HEK293 (cell line): Measurements from ENCODE around the gene EEFSEC.

Source experiments
- CTCF ChIA-PET: fragments of 350-600 bp; formaldehyde crosslinking; extraction: SDS; loops from one replicate; lab custom pipeline; 2021; ENCODE audit warnings: antibody characterized with exemption; lab: Yijun Ruan, JAX
- POLR2A ChIA-PET: fragments of 300-600 bp; formaldehyde crosslinking; extraction: SDS; loops from one replicate; lab custom pipeline; 2020; ENCODE audit warnings: antibody characterized with exemption, inconsistent platforms; lab: Yijun Ruan, JAX
- H3K27ac ChIP-seq: fragments of 200-500 bp; sonication (Bioruptor generic); 2 replicates; pipeline ENCODE4 v1.5.1; 2014; ENCODE audit warnings: low read depth, low read length, control low read depth, inconsistent platforms; ENCODE audit errors: extremely low read depth
- H3K36me3 ChIP-seq, 2 experiments: fragments of 200-500 bp in 1 of 2; sonication (Bioruptor generic) in 1 of 2; 1 replicate in 1 of 2; 2 replicates in 1 of 2; pipeline ENCODE4 v1.5.1; 2014 to 2017; ENCODE audit warnings: inconsistent platforms in 2 of 2, low read length in 2 of 2; ENCODE audit not compliant: control insufficient read depth in 2 of 2, insufficient read depth in 1 of 2
- H3K4me1 ChIP-seq: fragments of 200-500 bp; sonication (Bioruptor generic); 2 replicates; pipeline ENCODE4 v1.5.1; 2014; ENCODE audit warnings: mild to moderate bottlenecking, low read length, inconsistent platforms; ENCODE audit not compliant: control insufficient read depth, insufficient read depth
- H3K4me3 ChIP-seq: 2 replicates; pipeline ENCODE4 v1.5.1; 2011; ENCODE audit warnings: low read depth, mild to moderate bottlenecking, control low read depth, low read length, moderate library complexity
- H3K9me3 ChIP-seq: fragments of 200-500 bp; sonication (Bioruptor generic); 2 replicates; pipeline ENCODE4 v1.5.1; 2014; ENCODE audit warnings: low read depth, low read length, inconsistent platforms; ENCODE audit not compliant: control insufficient read depth, insufficient read depth
- EGR2 ChIP-seq: fragments of 450-650 bp; formaldehyde crosslinking; IDR thresholded peaks from 2 replicates; pipeline ENCODE4 v1.5.1; 2016; ENCODE audit warnings: low read depth, missing biosample characterization, missing genetic modification characterization
- KLF9 ChIP-seq: fragments of 450-650 bp; formaldehyde crosslinking; IDR thresholded peaks from 2 replicates; pipeline ENCODE4 v1.5.1; 2016; ENCODE audit warnings: missing biosample characterization, missing genetic modification characterization, low read depth
- OVOL3 ChIP-seq: fragments of 450-650 bp; formaldehyde crosslinking; IDR thresholded peaks from 2 replicates; pipeline ENCODE4 v1.5.1; 2016; ENCODE audit warnings: missing biosample characterization, missing genetic modification characterization
- SETDB1 ChIP-seq: IDR thresholded peaks from one replicate; pipeline ENCODE4 v1.6.1; 2017; ENCODE audit warnings: mild to moderate bottlenecking, low read length, moderate library complexity, mixed read lengths; ENCODE audit not compliant: insufficient read length
- SP3 ChIP-seq: fragments of 450-650 bp; formaldehyde crosslinking; IDR thresholded peaks from 2 replicates; pipeline ENCODE4 v1.5.1; 2016; ENCODE audit warnings: missing biosample characterization, missing genetic modification characterization
- YY1 ChIP-seq: fragments of 450-650 bp; formaldehyde crosslinking; IDR thresholded peaks from 2 replicates; pipeline ENCODE4 v1.5.1; 2018; ENCODE audit warnings: missing biosample characterization, missing genetic modification characterization
- ZBTB8A ChIP-seq: fragments of 450-650 bp; formaldehyde crosslinking; IDR thresholded peaks from 2 replicates; pipeline ENCODE4 v1.5.1; 2016; ENCODE audit warnings: missing biosample characterization, missing genetic modification characterization
- ZEB2 ChIP-seq: fragments of 450-650 bp; formaldehyde crosslinking; IDR thresholded peaks from 2 replicates; pipeline ENCODE4 v1.5.1; 2016; ENCODE audit warnings: missing biosample characterization, missing genetic modification characterization
- ZNF112 ChIP-seq: fragments of 450-650 bp; formaldehyde crosslinking; IDR thresholded peaks from 2 replicates; pipeline ENCODE4 v1.5.0; 2017; ENCODE audit warnings: missing biosample characterization, missing genetic modification characterization
- ZNF132 ChIP-seq: fragments of 450-650 bp; formaldehyde crosslinking; IDR thresholded peaks from 2 replicates; pipeline ENCODE4 v1.5.1; 2017; ENCODE audit warnings: missing biosample characterization, missing genetic modification characterization, borderline replicate concordance
- ZNF239 ChIP-seq: fragments of 450-650 bp; formaldehyde crosslinking; IDR thresholded peaks from 2 replicates; pipeline ENCODE4 v1.5.1; 2016; ENCODE audit warnings: missing biosample characterization, missing genetic modification characterization
- ZNF335 ChIP-seq: fragments of 450-650 bp; formaldehyde crosslinking; conservative IDR thresholded peaks from 2 replicates; pipeline ENCODE4 v1.5.1; 2016; ENCODE audit warnings: missing biosample characterization, missing genetic modification characterization
- ZNF341 ChIP-seq: fragments of 450-650 bp; formaldehyde crosslinking; IDR thresholded peaks from 2 replicates; pipeline ENCODE4; 2016; ENCODE audit warnings: low read depth, missing biosample characterization, missing genetic modification characterization
- ZNF37A ChIP-seq: fragments of 450-650 bp; IDR thresholded peaks from 2 replicates; pipeline ENCODE4 v1.5.1; 2018; ENCODE audit warnings: missing biosample characterization, missing genetic modification characterization
- ZNF404 ChIP-seq: fragments of 450-650 bp; formaldehyde crosslinking; IDR thresholded peaks from 2 replicates; pipeline ENCODE4 v1.5.1; 2017; ENCODE audit warnings: missing biosample characterization, missing genetic modification characterization
- ZNF544 ChIP-seq: fragments of 450-650 bp; formaldehyde crosslinking; IDR thresholded peaks from 2 replicates; pipeline ENCODE4 v1.5.0; 2017; ENCODE audit warnings: missing biosample characterization, missing genetic modification characterization
- TF ChIP-seq, protein P1 (sequence below): fragments of 450-650 bp; formaldehyde crosslinking; IDR thresholded peaks from 2 replicates; pipeline ENCODE4 v1.5.1; 2016; ENCODE audit warnings: missing biosample characterization, missing genetic modification characterization
- TF ChIP-seq, protein P2 (sequence below): fragments of 450-650 bp; formaldehyde crosslinking; IDR thresholded peaks from 2 replicates; pipeline ENCODE4 v1.5.1; 2017; ENCODE audit warnings: missing biosample characterization, missing genetic modification characterization
- TF ChIP-seq, protein P3 (sequence below): fragments of 450-650 bp; formaldehyde crosslinking; conservative IDR thresholded peaks from 2 replicates; pipeline ENCODE4 v1.5.1; 2016; ENCODE audit warnings: low read depth, missing biosample characterization, missing genetic modification characterization
- TF ChIP-seq, protein P4 (sequence below): fragments of 450-650 bp; formaldehyde crosslinking; IDR thresholded peaks from 2 replicates; pipeline ENCODE4 v1.5.1; 2017; ENCODE audit warnings: missing biosample characterization, missing genetic modification characterization
- TF ChIP-seq, protein P5 (sequence below): fragments of 450-650 bp; formaldehyde crosslinking; IDR thresholded peaks from 2 replicates; pipeline ENCODE4 v1.5.1; 2016; ENCODE audit warnings: missing biosample characterization, missing genetic modification characterization

EEFSEC gene

DNA sequence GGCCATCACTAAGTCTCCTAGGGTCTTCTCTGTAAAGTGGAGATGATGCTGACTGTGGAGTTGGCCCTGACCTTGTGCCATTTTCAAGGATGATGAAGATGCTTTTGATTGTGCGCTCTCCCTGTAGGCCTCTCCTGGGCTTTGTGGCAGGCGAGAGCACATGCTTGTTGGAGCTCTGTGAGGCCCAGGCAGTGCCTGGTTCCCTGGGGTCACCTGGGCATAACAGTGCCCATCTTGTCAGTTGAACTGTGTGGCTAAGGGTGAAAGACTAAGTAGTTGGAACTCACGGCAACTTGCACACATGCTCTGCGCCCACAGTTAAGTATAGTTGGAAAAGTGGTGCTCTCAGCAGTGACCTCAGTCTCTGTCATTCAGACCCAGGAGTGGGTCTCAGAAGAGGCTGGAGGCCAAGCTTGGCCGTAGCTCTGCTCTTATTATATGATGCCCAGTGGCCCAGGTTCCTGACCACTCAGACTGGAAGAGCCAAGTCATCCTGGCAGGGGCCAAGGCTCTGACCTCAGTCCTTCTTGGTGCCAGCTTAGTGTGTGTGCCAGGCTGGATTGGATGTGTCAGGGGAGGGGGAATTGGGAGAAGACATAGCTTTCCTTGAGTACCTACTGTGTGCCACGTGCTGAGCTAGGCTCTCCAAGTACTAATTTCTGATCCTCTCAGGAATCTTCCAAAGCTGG lies 154.6 kb downstream of the EEFSEC start:
- CTCF ChIA-PET, result interaction anchor here (0.6 to 2.1 kb wide), 6 partner anchors 14 to 286 kb away, joined by 3 to 7 read pairs (median 4); no protein-coding TSS in a partner anchor

DNA sequence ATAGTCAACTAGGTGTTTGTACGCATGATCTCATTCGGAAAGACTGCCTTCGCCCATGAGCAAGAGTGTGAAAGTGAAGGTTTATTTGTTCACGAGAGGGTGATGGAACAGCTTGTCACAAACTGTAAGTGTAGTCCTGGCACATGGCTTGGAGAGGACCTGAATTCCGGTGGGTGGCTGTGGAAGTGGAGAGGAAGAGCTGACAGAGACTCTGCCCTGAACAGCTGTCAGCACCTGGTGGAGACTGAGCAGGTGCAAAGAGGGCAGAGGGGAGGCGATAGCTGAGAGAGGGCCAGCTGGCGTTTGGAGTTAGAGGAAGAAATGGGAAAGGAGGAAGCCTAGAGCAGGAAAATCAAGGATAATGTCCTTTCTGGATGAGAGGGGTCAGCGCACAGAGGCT lies 155.7 kb downstream of the EEFSEC start:
- Histone ChIP-seq H3K4me3 (no peak overlapping the region), H3K36me3 (no peaks in the 10 kb centered on the region), H3K9me3 (no peaks in the 10 kb centered on the region), H3K27ac (no peak overlapping the region)
- POLR2A ChIA-PET, result no interaction called here
- CTCF ChIA-PET, result interaction anchor here (1.7 to 2.1 kb wide), 2 partner anchors 13 to 56 kb away, joined by 4 to 6 read pairs; no protein-coding TSS in a partner anchor
- TF ChIP-seq, protein P1, sequence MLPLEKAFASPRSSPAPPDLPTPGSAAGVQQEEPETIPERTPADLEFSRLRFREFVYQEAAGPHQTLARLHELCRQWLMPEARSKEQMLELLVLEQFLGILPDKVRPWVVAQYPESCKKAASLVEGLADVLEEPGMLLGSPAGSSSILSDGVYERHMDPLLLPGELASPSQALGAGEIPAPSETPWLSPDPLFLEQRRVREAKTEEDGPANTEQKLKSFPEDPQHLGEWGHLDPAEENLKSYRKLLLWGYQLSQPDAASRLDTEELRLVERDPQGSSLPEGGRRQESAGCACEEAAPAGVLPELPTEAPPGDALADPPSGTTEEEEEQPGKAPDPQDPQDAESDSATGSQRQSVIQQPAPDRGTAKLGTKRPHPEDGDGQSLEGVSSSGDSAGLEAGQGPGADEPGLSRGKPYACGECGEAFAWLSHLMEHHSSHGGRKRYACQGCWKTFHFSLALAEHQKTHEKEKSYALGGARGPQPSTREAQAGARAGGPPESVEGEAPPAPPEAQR (tag by site-specific recombination), result no peak
- TF ChIP-seq, all 188 proteins: peak for 0
- no peaks in the 10 kb centered on the region for H3K4me1 ChIP-seq

More for the DNA sequence above, 154.6 kb downstream of the EEFSEC start:
- Histone ChIP-seq H3K36me3 (no peaks in the 10 kb centered on the region), H3K27ac (no peak overlapping the region), H3K9me3 (no peaks in the 10 kb centered on the region), H3K4me1 (no peaks in the 10 kb centered on the region), H3K4me3 (no peak overlapping the region)
- POLR2A ChIA-PET, result interaction anchor here (0.5 kb wide), 1 partner anchor 294 kb away, joined by 3 read pairs; no protein-coding TSS in a partner anchor
- TF ChIP-seq ZNF239 (no peak), YY1 (tag by site-specific recombination) (no peak), ZNF404 (no peak), SETDB1 (no peak), SP3 (no peak), ZNF37A (tag by site-specific recombination) (no peak), OVOL3 (tag by site-specific recombination) (no peak), ZEB2 (tag by site-specific recombination) (no peak), ZBTB8A (tag by site-specific recombination) (no peak), EGR2 (tag by site-specific recombination) (no peak), ZNF341 (no peak), ZNF544 (no peak), KLF9 (tag by site-specific recombination) (no peak), ZNF132 (tag by site-specific recombination) (no peak), ZNF112 (tag by site-specific recombination) (no peak), ZNF335 (tag by site-specific recombination) (no peak)
- TF ChIP-seq, protein P2, sequence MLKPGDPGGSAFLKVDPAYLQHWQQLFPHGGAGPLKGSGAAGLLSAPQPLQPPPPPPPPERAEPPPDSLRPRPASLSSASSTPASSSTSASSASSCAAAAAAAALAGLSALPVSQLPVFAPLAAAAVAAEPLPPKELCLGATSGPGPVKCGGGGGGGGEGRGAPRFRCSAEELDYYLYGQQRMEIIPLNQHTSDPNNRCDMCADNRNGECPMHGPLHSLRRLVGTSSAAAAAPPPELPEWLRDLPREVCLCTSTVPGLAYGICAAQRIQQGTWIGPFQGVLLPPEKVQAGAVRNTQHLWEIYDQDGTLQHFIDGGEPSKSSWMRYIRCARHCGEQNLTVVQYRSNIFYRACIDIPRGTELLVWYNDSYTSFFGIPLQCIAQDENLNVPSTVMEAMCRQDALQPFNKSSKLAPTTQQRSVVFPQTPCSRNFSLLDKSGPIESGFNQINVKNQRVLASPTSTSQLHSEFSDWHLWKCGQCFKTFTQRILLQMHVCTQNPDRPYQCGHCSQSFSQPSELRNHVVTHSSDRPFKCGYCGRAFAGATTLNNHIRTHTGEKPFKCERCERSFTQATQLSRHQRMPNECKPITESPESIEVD (tag by site-specific recombination), result no peak
- TF ChIP-seq, protein P3, sequence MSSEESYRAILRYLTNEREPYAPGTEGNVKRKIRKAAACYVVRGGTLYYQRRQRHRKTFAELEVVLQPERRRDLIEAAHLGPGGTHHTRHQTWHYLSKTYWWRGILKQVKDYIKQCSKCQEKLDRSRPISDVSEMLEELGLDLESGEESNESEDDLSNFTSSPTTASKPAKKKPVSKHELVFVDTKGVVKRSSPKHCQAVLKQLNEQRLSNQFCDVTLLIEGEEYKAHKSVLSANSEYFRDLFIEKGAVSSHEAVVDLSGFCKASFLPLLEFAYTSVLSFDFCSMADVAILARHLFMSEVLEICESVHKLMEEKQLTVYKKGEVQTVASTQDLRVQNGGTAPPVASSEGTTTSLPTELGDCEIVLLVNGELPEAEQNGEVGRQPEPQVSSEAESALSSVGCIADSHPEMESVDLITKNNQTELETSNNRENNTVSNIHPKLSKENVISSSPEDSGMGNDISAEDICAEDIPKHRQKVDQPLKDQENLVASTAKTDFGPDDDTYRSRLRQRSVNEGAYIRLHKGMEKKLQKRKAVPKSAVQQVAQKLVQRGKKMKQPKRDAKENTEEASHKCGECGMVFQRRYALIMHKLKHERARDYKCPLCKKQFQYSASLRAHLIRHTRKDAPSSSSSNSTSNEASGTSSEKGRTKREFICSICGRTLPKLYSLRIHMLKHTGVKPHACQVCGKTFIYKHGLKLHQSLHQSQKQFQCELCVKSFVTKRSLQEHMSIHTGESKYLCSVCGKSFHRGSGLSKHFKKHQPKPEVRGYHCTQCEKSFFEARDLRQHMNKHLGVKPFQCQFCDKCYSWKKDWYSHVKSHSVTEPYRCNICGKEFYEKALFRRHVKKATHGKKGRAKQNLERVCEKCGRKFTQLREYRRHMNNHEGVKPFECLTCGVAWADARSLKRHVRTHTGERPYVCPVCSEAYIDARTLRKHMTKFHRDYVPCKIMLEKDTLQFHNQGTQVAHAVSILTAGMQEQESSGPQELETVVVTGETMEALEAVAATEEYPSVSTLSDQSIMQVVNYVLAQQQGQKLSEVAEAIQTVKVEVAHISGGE (tag by site-specific recombination), result no peak
- TF ChIP-seq, protein P4, sequence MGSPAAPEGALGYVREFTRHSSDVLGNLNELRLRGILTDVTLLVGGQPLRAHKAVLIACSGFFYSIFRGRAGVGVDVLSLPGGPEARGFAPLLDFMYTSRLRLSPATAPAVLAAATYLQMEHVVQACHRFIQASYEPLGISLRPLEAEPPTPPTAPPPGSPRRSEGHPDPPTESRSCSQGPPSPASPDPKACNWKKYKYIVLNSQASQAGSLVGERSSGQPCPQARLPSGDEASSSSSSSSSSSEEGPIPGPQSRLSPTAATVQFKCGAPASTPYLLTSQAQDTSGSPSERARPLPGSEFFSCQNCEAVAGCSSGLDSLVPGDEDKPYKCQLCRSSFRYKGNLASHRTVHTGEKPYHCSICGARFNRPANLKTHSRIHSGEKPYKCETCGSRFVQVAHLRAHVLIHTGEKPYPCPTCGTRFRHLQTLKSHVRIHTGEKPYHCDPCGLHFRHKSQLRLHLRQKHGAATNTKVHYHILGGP (tag by site-specific recombination), result no peak
- TF ChIP-seq, protein P5, sequence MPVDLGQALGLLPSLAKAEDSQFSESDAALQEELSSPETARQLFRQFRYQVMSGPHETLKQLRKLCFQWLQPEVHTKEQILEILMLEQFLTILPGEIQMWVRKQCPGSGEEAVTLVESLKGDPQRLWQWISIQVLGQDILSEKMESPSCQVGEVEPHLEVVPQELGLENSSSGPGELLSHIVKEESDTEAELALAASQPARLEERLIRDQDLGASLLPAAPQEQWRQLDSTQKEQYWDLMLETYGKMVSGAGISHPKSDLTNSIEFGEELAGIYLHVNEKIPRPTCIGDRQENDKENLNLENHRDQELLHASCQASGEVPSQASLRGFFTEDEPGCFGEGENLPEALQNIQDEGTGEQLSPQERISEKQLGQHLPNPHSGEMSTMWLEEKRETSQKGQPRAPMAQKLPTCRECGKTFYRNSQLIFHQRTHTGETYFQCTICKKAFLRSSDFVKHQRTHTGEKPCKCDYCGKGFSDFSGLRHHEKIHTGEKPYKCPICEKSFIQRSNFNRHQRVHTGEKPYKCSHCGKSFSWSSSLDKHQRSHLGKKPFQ (tag by site-specific recombination), result no peak
